GM13977 (cell line): Measurements from ENCODE around the gene ZC3H7A.
A peak's percentile ranks its signal among the peaks of the same experiment; 100 is the strongest.

Source experiments
- DNase-seq: peaks from one replicate; pipeline ENCODE4 v3.0.0; 2012; ENCODE audit warnings: low spot score
- CTCF ChIP-seq: IDR thresholded peaks from 2 replicates; pipeline ENCODE4 v1.5.1; 2012; ENCODE audit warnings: mild to moderate bottlenecking, control low read depth; ENCODE audit not compliant: insufficient read depth; ENCODE audit errors: extremely low read depth, missing control alignments
- in situ Hi-C: fragments of 300-500 bp; cut with MboI; formaldehyde crosslinking; loops from one replicate; pipeline ENCODE4 v1.12.0; 2022; ENCODE audit warnings: low sequenced_read_pairs, low pct_unique_long_range_greater_than_20kb, mixed read lengths, inconsistent platforms; ENCODE audit not compliant: unreplicated experiment

ZC3H7A gene

GRCh38 chr16:11784038-11784369 lies 13.1 kb downstream of the ZC3H7A start:
- in situ Hi-C loops, result no loop called here
- no peak for DNase-seq
- TF ChIP-seq CTCF, result no peak

- in situ Hi-C loops, result no loop called here
- DNase-seq, result peak; percentile 58
- no peak for TF ChIP-seq CTCF
Observed at GRCh38 chr16:11783319-11784037, 13.6 kb downstream of the ZC3H7A start.

- no peak for TF ChIP-seq CTCF
- in situ Hi-C loops, result no loop called here
- DNase-seq, result no peak
Observed at GRCh38 chr16:11781773-11782172, 15.3 kb downstream of the ZC3H7A start.

GRCh38 chr16:11780991-11781680 lies 15.9 kb downstream of the ZC3H7A start:
- TF ChIP-seq CTCF, result no peak
- DNase-seq, result no peak
- in situ Hi-C loops, result no loop called here

- in situ Hi-C loops, result no loop called here
- no peak for TF ChIP-seq CTCF
- no peak for DNase-seq
Observed at GRCh38 chr16:11779074-11779473, 18.0 kb downstream of the ZC3H7A start.

- peak; percentile 34 for DNase-seq
- in situ Hi-C loops, result no loop called here
- TF ChIP-seq CTCF, result no peak
Observed at GRCh38 chr16:11774065-11774626, 22.9 kb downstream of the ZC3H7A start.
